NCI-H2227 treated with DMSO at 0.1 percent for 48 hours (cell line): ENCODE measurements around the gene PHLPP1.

ENCODE experiments used
- DNase-seq: peaks from one replicate; lab custom pipeline; 2025; lab: John Stamatoyannopoulos, UW

Gene PHLPP1

DNA sequence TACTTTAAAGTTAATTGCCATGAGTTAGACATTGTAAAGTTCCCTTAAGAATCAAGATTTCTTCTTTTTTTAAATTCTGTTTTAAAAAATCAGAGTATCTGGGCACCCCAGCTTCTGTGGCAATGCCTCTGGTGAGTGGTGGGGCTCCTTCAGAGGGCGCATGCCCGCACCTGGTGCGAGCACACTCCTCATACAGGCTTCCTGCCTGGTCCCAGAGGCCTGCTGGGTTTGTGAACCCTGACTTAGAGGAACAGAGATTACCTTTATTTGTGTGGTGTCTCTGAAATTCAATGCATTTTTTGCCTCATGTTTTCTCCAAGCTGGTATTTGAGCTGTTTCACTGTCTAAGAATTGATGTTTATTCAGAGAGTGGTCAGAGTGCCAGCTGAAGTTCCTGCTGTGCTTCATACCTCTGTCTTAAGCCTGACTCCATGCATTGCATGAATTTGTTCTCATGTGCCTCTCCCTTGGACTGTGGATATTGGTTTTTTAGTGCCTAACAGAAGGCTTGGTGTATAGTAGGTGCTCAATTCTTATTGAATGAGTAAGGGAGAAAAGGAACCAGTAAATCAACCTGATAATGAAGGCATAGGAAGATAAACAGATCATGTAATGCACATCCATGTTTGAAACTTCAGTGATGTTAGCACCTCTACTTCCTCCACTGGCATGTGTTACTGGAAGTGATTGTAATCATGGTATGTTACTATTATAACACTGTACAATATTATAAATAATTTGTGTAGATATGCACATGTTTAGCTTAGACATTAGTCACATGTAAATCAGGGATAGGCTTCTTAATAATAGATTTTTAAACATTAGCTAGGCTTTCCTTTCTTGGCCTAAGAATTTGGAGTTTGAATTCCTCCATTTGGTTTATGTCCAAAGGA, 29.0 kb downstream of the PHLPP1 start:
- DNase-seq: no peak

DNA sequence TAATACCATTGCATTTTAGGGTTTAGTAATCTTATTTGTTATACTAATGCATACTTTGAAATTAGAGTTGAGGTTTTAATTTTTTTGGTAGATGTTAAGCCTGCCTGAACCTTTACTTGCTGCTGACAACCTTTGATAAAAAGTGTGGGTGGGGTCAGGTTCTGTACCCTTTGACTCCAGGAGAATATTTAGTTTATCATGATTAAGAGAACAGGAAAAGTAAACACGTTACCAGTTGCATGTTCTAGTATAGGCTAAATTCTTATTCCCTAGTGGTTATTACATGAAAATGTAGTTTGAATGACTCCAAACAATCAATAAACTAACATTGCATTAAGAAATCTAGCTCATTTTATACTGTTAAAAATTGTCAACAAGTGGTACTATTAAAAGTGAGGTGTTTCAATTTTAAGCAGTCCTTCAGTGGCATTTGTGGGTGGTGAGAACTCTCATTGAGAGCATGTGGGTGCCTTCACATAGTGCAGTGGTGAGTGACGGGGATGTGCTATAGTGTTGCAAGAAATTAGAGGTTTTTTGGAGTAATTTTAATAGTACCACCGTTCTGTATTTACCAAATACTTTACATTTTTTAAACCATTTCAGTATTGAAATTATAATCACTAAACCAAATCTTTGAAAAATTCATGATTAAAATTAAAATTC, 29.9 kb downstream of the PHLPP1 start:
- no peak for DNase-seq

DNA sequence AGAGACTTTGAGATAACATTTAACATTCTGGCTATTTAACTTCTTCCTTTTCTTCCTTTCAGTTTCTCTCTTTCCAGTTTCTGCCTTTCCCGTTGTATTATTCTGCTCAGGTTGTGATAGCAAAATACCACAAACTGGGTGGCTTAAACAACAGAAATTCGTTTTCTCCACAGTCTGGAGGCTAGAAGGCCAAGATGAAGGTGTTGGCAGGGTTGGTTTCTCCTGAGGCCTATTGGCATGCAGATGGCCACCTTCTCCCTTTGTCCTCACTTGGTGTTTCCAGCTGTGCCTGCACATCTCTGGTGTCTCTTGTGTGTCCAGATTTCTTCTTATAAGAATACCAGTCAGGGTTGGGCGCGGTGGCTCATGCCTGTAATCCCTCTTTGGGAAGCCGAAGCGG, 34.0 kb downstream of the PHLPP1 start:
- no peak for DNase-seq

DNA sequence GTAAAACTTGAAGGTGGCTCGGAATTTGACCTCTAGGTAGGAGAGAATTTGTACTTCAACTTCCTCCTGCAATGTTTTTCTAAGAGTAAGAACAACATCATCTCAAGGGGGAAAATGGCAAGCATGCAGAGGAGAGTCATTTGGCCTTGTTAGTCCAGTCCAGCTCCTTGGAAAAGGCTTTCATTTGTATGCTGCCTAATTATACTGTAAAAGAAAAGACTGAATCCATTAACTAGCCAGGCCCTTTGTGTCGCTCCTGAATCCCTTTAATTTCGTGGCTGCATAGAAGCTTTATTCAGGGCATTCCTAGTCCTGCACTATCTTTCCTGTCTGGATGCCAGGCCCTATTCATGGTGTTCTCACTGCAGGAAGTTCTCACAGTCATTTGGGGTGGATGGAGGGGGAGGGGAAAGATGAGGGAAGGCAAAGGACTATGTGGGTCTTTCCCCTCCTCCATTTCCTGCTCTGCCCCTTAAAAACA, 36.0 kb downstream of the PHLPP1 start:
- DNase-seq: peak; percentile 41

- no peak for DNase-seq
These were observed 36.6 kb downstream of the PHLPP1 start for GRCh38 chr18:62751977-62752376.

DNA sequence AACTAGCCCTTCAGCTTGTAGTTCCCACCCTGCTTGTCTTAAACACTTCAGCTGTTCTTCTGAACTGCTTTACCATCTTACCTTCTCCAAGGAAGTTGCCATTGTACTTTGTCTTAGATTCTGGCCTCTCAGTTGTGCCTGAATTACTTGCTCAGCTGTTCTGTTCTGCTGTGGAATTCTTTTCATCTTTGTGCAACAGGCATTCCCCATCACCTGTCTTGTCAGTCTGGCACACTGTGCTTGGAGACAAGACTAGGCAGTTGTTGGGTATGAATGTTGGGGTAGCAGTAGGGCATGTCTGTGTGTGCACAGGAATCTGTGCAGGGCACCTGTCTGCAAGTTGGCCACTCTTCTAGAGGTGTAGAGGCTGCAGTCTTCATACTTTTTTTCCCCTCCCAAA, 38.7 kb downstream of the PHLPP1 start:
- no peak for DNase-seq

DNA sequence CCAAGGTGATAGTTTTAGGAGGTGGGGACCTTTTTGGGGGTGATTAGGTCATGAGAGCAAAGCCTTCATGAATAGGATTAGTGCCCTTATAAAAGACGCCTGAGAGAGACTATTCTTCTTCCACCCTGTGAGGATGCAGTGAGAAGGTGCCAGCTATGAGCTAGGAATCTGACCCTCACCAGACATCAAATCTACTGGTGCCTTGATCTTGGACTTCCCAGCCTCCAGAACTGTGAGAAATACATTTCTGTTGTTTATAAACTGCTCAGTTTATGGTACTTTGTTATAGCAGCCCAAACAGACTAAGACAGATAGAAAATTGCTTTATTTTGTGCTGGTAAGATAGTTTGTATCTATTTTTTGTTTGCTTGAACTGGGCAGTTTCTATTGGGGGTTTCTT, 40.1 kb downstream of the PHLPP1 start:
- DNase-seq: no peak

- no peak for DNase-seq
These were observed 40.6 kb downstream of the PHLPP1 start for GRCh38 chr18:62755946-62756345.

DNA sequence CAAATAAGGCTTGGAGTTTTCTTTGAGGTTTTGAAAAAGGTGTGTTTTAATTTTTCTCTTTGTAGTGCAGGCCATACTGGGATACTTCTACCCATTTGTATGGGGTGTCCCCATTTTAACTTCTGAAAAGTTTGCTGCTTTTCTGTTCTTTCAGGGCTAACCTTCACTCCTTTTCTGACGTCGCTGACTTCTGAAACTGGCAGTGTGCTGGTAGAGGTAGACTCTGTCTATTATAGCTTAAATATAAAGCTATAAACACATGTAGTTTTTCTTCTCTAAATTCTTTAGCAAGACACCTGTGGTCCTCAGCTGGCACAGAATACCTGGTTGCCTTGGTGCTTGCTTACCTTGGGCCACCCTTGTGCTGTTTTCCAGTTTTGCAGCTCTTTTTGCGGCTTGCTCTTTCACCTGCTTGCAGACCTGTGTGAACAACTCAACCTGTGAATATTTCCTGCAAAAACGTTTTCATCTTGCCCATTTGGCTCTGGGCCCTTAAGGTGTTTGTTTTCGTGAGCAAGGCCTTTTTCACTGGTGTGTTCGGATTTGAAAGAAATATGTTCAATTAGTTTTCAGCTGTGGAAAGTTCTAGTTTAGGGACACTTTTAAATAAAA, 42.2 kb downstream of the PHLPP1 start:
- DNase-seq: no peak

DNA sequence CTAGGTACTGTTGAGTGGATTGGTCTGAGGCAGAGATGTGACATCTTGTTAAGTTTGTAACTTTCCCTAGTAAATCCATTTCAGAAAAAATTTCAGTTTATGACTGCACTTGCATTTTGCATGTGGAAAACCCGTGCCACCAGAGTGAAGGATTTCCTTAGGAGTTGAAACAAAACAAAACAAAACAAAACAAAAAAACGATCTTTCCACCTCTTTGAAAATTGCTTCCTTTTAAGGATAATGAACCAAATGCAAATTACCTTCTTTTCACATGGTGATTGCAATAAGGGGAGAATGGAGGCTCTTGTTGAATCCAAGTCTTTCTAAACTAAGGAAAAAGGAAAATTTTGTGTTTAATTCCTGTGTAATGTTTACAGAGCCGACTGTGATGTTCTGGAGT, 43.2 kb downstream of the PHLPP1 start:
- no peak for DNase-seq

GRCh38 chr18:62759704-62760402, 44.5 kb downstream of the PHLPP1 start:
- no peak for DNase-seq

DNA sequence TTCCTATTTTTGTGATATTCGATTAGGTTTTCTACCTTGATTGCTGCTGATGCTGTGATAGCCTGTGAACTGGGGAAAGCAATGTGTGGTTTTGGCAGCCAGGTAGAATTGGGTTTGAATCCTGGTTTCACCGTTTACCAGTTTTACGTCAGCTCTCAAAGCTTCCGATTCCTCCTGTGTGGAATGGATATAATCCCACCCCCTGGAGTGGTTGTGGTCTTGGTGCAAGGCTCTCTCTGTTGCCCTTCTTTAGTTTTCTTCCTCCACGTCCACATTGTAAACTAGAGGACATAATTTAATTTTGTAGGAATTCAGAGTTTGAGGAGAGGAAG, 45.0 kb downstream of the PHLPP1 start:
- DNase-seq: no peak

DNA sequence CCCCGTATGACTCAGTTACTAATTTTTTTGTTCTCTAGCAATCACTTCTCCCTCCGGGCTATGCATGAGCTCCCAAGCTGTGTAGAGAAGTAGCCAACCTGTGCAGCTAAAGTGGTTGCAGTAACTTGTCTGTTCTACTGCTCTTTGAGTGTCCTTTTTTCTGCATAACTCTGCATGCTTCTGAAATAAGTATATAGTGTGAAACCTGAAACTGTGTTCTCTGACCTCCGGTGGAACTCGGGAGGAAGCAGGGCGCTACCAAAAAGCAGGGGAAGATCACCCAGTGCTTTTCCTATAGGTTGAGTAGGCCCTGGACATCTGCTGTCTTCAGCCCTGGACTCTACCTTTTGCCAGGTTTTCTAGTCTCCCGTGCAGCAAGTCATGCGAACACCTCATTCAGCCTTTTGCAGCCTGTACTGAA, 47.8 kb downstream of the PHLPP1 start:
- no peak for DNase-seq

GRCh38 chr18:62766266-62766665, 50.9 kb downstream of the PHLPP1 start:
- DNase-seq: no peak

- DNase-seq: no peak
These were observed 52.0 kb downstream of the PHLPP1 start for GRCh38 chr18:62767321-62767720.

- no peak for DNase-seq
These were observed 52.7 kb downstream of the PHLPP1 start for GRCh38 chr18:62767836-62768557.

GRCh38 chr18:62768558-62768943, 53.2 kb downstream of the PHLPP1 start:
- peak; percentile 31 for DNase-seq

DNA sequence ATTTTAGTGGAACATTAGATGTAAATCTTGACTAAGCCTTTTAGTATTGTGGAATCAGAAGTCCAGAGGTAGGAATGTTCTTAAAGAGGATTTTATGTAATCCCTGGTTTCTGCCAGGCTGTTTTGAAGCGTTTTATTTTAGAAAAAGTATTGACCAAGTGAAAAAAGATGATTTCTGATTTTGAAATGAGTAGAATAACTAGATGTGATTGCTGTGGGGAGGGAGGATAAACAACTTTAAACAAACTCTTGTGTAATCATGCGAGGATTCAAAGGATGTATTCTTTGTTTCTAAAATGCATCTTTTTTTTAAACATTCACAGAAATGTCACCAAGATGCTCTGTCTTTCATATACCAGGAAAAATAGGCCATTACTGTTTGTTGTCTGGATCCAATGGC, 53.9 kb downstream of the PHLPP1 start:
- DNase-seq: no peak

- DNase-seq: no peak
These were observed 56.3 kb downstream of the PHLPP1 start for GRCh38 chr18:62771494-62772270.

DNA sequence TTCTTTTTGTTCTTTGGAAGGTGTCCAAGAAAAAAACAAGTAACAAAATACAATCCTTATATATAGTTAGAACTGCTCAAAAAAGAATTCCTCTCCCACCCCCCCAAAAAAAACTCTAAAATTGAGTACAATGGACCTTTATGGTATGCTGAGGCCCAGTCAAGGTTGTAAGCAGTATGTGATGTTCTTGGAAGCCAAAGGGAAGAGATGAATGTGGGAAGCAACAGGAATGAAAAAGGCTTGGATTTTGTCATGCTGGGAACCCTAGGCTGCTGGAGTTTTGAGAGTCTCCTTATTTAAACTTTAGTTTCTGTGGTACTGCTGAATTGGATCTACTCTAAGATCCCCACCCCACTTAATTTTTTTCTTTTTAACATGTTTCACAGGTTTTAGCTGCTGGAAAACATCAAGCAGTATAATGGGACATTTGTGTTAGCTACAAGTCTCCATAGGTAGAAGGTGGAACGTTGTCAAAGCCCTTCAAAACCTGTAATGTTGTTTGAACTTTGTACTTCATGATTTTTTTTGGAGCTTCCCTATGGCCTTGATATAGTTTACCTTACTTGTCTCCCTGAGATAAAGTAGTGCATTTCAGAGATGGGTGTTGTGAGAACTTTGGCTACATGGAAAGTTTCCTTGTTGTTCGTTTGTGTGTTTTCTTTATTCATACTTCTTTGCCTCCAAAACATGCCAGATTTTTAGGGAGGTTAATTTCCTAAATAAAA, 57.7 kb downstream of the PHLPP1 start:
- no peak for DNase-seq
